Liver (tissue), 9 donors: ENCODE results near the gene DSCAML1. TPM values are rescaled to one million over a fixed set of nuclear protein-coding genes. Genes with fewer than 3 reads are reported as not detected.

Source experiments
- DNase-seq: peaks from one replicate; pipeline ENCODE4 v3.0.0-alpha.2; 2017; ENCODE audit warnings: low spot score
- H3K27ac ChIP-seq, 2 donors: one replicate each; pipeline ENCODE4 v1.7.0; 2013; ENCODE audit warnings: inconsistent platforms in 2 of 2, low read length in 2 of 2, control low read depth in 1 of 2, low read depth in 1 of 2, mild to moderate bottlenecking in 1 of 2
- H3K27me3 ChIP-seq, 4 donors: one replicate each; pipeline versions ENCODE4 v1.6.1 to v1.7.0; 2013; ENCODE audit warnings: low read length in 3 of 4, inconsistent platforms in 1 of 4, mild to moderate bottlenecking in 1 of 4, moderate library complexity in 1 of 4; ENCODE audit not compliant: control insufficient read depth in 4 of 4, insufficient read depth in 4 of 4
- H3K36me3 ChIP-seq, 4 donors: one replicate each; pipeline versions ENCODE4 v1.6.1 to v1.7.0; 2013; ENCODE audit warnings: low read length in 3 of 4, mild to moderate bottlenecking in 3 of 4, low read depth in 1 of 4, moderate library complexity in 1 of 4; ENCODE audit not compliant: control insufficient read depth in 4 of 4, insufficient read depth in 3 of 4
- H3K4me1 ChIP-seq, 4 donors: one replicate each; pipeline versions ENCODE4 v1.6.1 to v1.7.0; 2013; ENCODE audit warnings: low read length in 3 of 4, mild to moderate bottlenecking in 3 of 4, moderate library complexity in 1 of 4; ENCODE audit not compliant: control insufficient read depth in 4 of 4, insufficient read depth in 4 of 4
- H3K4me3 ChIP-seq, 3 donors: one replicate each; pipeline versions ENCODE4 v1.6.1 to v1.7.0; 2013; ENCODE audit warnings: low read length in 3 of 3, control low read depth in 1 of 3, low read depth in 1 of 3, mild to moderate bottlenecking in 1 of 3
- H3K9ac ChIP-seq, 2 donors: one replicate each; pipeline ENCODE4 v1.7.0; 2013; ENCODE audit warnings: low read length in 2 of 2, mild to moderate bottlenecking in 2 of 2, moderate library complexity in 2 of 2, control low read depth in 1 of 2, low read depth in 1 of 2
- H3K9me3 ChIP-seq, 4 donors: one replicate each; pipeline versions ENCODE4 v1.6.1 to v1.7.0; 2013; ENCODE audit warnings: low read length in 3 of 4; ENCODE audit not compliant: control insufficient read depth in 4 of 4
- EGR1 ChIP-seq, 2 donors: IDR thresholded peaks; 2 replicates each; pipeline ENCODE4 v1.6.1; 2016 to 2018; ENCODE audit warnings: antibody characterized with exemption in 2 of 2, low read depth in 2 of 2
- FOXA1 ChIP-seq: IDR thresholded peaks from 2 replicates; pipeline ENCODE4 v1.6.1; 2016; ENCODE audit warnings: antibody characterized with exemption
- FOXA2 ChIP-seq: IDR thresholded peaks from 2 replicates; pipeline ENCODE4 v1.6.1; 2016; ENCODE audit warnings: antibody characterized with exemption
- GABPA ChIP-seq, 2 donors: IDR thresholded peaks in 1 of 2; conservative IDR thresholded peaks in 1 of 2; 2 replicates each; pipeline ENCODE4 v1.6.1; 2016; ENCODE audit warnings: antibody characterized with exemption in 2 of 2, mild to moderate bottlenecking in 1 of 2, moderate library complexity in 1 of 2
- HNF4A ChIP-seq, 2 donors: conservative IDR thresholded peaks; 2 replicates each; pipeline ENCODE4 v1.6.1; 2016; ENCODE audit warnings: antibody characterized with exemption in 2 of 2, mild to moderate bottlenecking in 2 of 2
- HNF4G ChIP-seq: IDR thresholded peaks from 2 replicates; pipeline ENCODE4 v1.6.1; 2016; ENCODE audit warnings: antibody characterized with exemption
- JUND ChIP-seq, 2 donors: IDR thresholded peaks; 2 replicates each; pipeline ENCODE4 v1.6.1; 2016; ENCODE audit warnings: antibody characterized with exemption in 2 of 2
- NR2F2 ChIP-seq: IDR thresholded peaks from 2 replicates; pipeline ENCODE4 v1.6.1; 2016; ENCODE audit warnings: antibody characterized with exemption
- RAD21 ChIP-seq, 2 donors: IDR thresholded peaks; 2 replicates each; pipeline ENCODE4 v1.6.1; 2016; ENCODE audit warnings: antibody characterized with exemption in 2 of 2, mild to moderate bottlenecking in 2 of 2
- RXRA ChIP-seq, 2 donors: IDR thresholded peaks; 2 replicates each; pipeline ENCODE4 v1.6.1; 2017 to 2018; ENCODE audit warnings: antibody characterized with exemption in 2 of 2, mild to moderate bottlenecking in 1 of 2
- SP1 ChIP-seq: IDR thresholded peaks from 2 replicates; pipeline ENCODE4 v1.6.1; 2018; ENCODE audit warnings: antibody characterized with exemption, mild to moderate bottlenecking
- TAF1 ChIP-seq: conservative IDR thresholded peaks from 2 replicates; pipeline ENCODE4 v1.6.1; 2016; ENCODE audit warnings: antibody characterized with exemption, mild to moderate bottlenecking
- YY1 ChIP-seq: IDR thresholded peaks from 2 replicates; pipeline ENCODE4 v1.6.1; 2016; ENCODE audit warnings: antibody characterized with exemption, mild to moderate bottlenecking
- ZBTB33 ChIP-seq: IDR thresholded peaks from 2 replicates; pipeline ENCODE4 v1.6.1; 2016; ENCODE audit warnings: antibody characterized with exemption
- WGBS: extraction: QIAGEN DNeasy Blood & Tissue Kit; methylation state at CpG from one replicate; pipeline ENCODE4 v1.1.7; 2013; 5-methylcytosine and 5-hydroxymethylcytosine counted together
- polyA plus RNA-seq, 2 donors: library from polyadenylated mRNA; stranded (reverse) in 1 of 2; unstranded in 1 of 2; fragments of 200-250 nt in 1 of 2; fragments of >200 nt in 1 of 2; fragmentation: Nextera tagmentation in 1 of 2; extraction: Ambion mirVana in 1 of 2; gene quantifications; one replicate each; pipeline versions ENCODE4 v1.2.1 to v1.2.3, GENCODE V29; 2013 to 2015
- total RNA-seq, 2 donors: library from RNA; depleted of rRNA; stranded (reverse); fragments of >200 nt; gene quantifications; one replicate each; pipeline ENCODE4 v1.2.3, GENCODE V29; 2014
- TF ChIP-seq, protein P1 (sequence below): IDR thresholded peaks from 2 replicates; pipeline ENCODE4 v1.6.1; 2016; ENCODE audit warnings: antibody characterized with exemption, mild to moderate bottlenecking
- TF ChIP-seq, protein P2 (sequence below): fragments of 150-350 bp; IDR thresholded peaks from 2 replicates; pipeline ENCODE4 v1.5.1; 2017; ENCODE audit warnings: improper control_type of control experiment, low read depth, low read length; ENCODE audit not compliant: missing input control
- TF ChIP-seq, protein P3 (sequence below): IDR thresholded peaks from 2 replicates; pipeline ENCODE4 v1.6.1; 2016; ENCODE audit warnings: antibody characterized with exemption
- TF ChIP-seq, protein P4 (sequence below): IDR thresholded peaks from 2 replicates; pipeline ENCODE4 v1.6.1; 2016; ENCODE audit warnings: antibody characterized with exemption
- donor health status: healthy.
- donor health status: healthy.
- donor health status: healthy.
- donor health status: healthy.
- donor health status: healthy.

Gene DSCAML1
- total and polyA plus RNA-seq, 4 donors: 0.07 to 0.42 (median 0.20) TPM

- H3K27ac ChIP-seq: no peak overlapping the region
- H3K4me3 ChIP-seq: no peak overlapping the region
- H3K27me3 ChIP-seq: peaks cover 0 to 4% (median 0%) of the 10 kb centered on the region in 4 donors
- WGBS: 93% methylated on average over 4 of the region's 4 CpGs
- no peaks in the 10 kb centered on the region for H3K9me3 ChIP-seq
- H3K4me1 ChIP-seq: no peaks in the 10 kb centered on the region
- H3K9ac ChIP-seq: no peak overlapping the region
- no peak for DNase-seq
- no peak for TF ChIP-seq RXRA (IDR thresholded peaks at IDR 0.05)
- TF ChIP-seq, protein P1, sequence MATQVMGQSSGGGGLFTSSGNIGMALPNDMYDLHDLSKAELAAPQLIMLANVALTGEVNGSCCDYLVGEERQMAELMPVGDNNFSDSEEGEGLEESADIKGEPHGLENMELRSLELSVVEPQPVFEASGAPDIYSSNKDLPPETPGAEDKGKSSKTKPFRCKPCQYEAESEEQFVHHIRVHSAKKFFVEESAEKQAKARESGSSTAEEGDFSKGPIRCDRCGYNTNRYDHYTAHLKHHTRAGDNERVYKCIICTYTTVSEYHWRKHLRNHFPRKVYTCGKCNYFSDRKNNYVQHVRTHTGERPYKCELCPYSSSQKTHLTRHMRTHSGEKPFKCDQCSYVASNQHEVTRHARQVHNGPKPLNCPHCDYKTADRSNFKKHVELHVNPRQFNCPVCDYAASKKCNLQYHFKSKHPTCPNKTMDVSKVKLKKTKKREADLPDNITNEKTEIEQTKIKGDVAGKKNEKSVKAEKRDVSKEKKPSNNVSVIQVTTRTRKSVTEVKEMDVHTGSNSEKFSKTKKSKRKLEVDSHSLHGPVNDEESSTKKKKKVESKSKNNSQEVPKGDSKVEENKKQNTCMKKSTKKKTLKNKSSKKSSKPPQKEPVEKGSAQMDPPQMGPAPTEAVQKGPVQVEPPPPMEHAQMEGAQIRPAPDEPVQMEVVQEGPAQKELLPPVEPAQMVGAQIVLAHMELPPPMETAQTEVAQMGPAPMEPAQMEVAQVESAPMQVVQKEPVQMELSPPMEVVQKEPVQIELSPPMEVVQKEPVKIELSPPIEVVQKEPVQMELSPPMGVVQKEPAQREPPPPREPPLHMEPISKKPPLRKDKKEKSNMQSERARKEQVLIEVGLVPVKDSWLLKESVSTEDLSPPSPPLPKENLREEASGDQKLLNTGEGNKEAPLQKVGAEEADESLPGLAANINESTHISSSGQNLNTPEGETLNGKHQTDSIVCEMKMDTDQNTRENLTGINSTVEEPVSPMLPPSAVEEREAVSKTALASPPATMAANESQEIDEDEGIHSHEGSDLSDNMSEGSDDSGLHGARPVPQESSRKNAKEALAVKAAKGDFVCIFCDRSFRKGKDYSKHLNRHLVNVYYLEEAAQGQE: no peak
- no peak for TF ChIP-seq HNF4A (conservative IDR thresholded peaks at IDR 0.05)
- no peak for TF ChIP-seq SP1
- TF ChIP-seq NR2F2: no peak
- TF ChIP-seq, protein P2, sequence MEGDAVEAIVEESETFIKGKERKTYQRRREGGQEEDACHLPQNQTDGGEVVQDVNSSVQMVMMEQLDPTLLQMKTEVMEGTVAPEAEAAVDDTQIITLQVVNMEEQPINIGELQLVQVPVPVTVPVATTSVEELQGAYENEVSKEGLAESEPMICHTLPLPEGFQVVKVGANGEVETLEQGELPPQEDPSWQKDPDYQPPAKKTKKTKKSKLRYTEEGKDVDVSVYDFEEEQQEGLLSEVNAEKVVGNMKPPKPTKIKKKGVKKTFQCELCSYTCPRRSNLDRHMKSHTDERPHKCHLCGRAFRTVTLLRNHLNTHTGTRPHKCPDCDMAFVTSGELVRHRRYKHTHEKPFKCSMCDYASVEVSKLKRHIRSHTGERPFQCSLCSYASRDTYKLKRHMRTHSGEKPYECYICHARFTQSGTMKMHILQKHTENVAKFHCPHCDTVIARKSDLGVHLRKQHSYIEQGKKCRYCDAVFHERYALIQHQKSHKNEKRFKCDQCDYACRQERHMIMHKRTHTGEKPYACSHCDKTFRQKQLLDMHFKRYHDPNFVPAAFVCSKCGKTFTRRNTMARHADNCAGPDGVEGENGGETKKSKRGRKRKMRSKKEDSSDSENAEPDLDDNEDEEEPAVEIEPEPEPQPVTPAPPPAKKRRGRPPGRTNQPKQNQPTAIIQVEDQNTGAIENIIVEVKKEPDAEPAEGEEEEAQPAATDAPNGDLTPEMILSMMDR: no peak
- no peak for TF ChIP-seq JUND (IDR thresholded peaks at IDR 0.05)
- TF ChIP-seq, protein P3, sequence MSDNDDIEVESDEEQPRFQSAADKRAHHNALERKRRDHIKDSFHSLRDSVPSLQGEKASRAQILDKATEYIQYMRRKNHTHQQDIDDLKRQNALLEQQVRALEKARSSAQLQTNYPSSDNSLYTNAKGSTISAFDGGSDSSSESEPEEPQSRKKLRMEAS: no peak
- TF ChIP-seq FOXA1: no peak
- H3K36me3 ChIP-seq: no peaks in the 10 kb centered on the region
Measured at GRCh38 chr11:117642396-117642795, 154.6 kb downstream of the DSCAML1 start.

DNA sequence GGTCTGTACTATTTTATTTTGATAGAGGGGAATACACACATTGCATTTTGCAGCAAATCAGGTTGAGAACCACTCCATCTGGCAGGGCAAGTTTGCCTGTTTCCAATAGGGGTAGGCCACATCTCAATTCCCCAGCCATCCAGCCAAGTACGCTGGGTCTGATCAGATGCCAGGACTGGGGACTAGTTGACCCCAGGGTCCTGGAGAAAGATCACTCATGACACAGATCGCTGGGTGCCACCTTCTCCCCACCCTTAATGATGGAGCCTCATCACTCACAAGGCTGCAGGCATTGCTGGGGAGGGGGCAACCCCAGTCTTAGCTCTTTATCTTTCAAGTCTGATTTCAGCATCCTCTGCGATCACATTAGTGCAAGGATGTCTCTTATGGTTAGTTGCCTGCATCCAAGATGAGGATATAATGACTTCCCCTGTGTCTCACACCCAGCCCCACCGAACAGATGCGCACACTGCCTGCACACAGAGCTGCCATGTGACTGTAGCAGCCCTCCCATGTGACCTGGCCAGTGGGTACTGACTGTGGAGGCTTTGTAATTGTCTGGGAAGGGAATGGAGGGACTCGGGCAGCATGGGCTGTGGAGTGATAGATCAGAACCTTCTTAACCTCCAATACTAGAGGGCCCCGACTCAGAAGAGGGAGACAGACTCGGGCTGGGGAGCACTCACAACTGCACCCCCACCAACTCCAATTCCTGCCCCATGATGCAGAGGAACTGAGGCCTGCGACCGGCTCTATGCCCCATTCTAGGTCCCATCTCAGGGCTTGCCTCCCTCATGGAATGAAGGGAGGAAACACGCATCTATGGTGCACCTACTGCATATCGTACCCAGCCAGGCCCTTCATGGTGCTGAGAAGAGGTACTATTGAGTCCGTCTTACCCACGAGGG lies 155.8 kb downstream of the DSCAML1 start:
- 87% methylated on average over 14 of the region's 14 CpGs for WGBS
- peaks cover 0 to 4% (median 0%) of the 10 kb centered on the region in 4 donors for H3K27me3 ChIP-seq
- DNase-seq: no peak
- TF ChIP-seq SP1 (no peak), FOXA1 (no peak), RAD21 (IDR thresholded peaks at IDR 0.05) (no peak), EGR1 (IDR thresholded peaks at IDR 0.05; ENCODE audit: low read depth in 2 of 2) (no peak), JUND (IDR thresholded peaks at IDR 0.05) (no peak), TAF1 (no peak), YY1 (no peak), FOXA2 (no peak), HNF4A (conservative IDR thresholded peaks at IDR 0.05) (no peak), GABPA (IDR thresholded peaks at IDR 0.05 in 1 of 2, conservative IDR thresholded peaks at IDR 0.05 in 1 of 2) (no peak), RXRA (IDR thresholded peaks at IDR 0.05) (no peak), HNF4G (no peak), NR2F2 (no peak), ZBTB33 (no peak)
- TF ChIP-seq, protein P1: no peak
- TF ChIP-seq, protein P4, sequence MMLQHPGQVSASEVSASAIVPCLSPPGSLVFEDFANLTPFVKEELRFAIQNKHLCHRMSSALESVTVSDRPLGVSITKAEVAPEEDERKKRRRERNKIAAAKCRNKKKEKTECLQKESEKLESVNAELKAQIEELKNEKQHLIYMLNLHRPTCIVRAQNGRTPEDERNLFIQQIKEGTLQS: no peak
- TF ChIP-seq, protein P3: no peak

More for the DNA sequence above, 155.8 kb downstream of the DSCAML1 start:
- Histone ChIP-seq H3K27ac (no peak overlapping the region), H3K9ac (no peak overlapping the region), H3K4me3 (no peak overlapping the region), H3K9me3 (no peaks in the 10 kb centered on the region), H3K36me3 (no peaks in the 10 kb centered on the region), H3K4me1 (no peaks in the 10 kb centered on the region)
